ENCODE measurements around the gene TSPAN9. TPM values are rescaled to one million over a fixed set of nuclear protein-coding genes. Genes with fewer than 3 reads are reported as not detected.

The TSPAN9 gene
- total RNA-seq, 1 donor from 2014 or later: 22.4 TPM

DNA sequence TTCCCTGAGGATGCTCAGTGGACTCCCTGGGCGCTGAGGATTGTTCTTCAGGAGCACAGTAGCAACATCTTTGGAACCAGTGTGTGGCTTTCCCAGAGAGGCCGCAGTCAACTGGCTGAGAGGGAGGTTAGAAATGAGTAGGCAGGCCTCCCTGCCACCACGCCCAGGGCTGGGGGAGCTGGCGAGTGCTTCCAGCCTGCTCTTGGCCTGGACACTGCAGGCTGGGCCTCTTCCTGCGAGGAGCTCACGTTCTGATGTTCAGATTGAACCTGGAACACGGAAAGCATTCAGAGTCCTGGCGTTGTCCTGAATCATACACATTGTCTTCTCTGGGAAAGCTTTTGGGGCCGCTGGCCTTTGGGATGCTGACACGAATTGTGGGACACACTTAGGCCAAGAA lies 15.6 kb downstream of the TSPAN9 start:
- DNase-seq (ENCODE audit: low spot score in 2 of 2) (no peak), FAIRE-seq (no peak)

DNA sequence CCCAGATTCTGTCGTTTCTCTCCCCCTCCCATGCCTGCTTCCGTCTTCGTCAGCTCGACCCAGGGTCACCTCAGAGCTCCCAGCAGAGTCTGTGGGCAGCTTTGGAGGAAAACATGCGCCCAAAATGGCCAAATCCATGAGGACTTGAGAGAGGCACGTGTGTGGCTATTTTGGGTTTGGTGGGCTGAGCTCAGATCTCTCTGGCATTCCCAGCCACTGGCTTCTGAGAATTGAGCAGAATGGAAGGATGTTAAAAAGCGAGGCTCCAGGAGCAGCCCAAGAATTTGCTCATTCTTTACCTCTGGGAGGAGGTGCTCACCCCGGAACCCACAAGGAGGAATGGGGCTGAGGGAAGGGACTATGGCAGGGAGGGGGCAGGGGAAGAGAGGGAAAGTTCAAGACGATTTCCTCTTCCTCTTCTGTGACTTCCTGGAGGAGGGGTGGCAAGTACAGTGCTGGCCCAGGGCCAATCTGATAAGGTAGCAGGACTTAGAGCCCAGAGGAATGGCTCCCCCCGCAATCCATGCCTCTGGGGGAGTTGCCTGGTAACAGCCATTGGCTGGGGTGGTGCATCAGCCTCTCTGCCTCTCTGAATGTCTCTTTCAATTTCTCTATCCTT lies 20.1 kb downstream of the TSPAN9 start:
- DNase-seq (ENCODE audit: low spot score in 2 of 2) (no peak), FAIRE-seq (no peak)

GRCh38 chr12:3097836-3098235 lies 20.7 kb downstream of the TSPAN9 start:
- DNase-seq (ENCODE audit: low spot score in 2 of 2): no peak
- FAIRE-seq: no peak

DNA sequence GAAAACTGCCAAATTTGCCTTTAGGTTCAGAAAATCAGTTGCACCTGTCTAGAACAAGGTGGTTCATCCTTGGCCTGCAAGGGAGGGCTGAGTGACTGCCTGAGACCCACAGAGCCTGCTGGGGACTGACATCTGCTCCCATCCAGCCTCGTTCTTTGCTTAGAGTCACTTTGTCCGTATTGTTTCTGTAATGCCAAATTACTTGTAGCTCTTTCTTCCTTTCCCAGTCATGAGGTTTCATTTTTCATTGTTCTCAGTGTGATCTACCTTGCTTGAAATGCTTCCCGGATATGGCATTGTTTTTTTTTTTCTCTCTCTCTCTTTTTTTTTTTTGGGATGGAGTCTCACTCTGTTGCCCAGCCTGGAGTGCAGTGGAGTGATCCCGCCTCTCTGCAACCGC lies 21.3 kb downstream of the TSPAN9 start:
- no peak for DNase-seq (ENCODE audit: low spot score in 2 of 2)
- no peak for FAIRE-seq

DNA sequence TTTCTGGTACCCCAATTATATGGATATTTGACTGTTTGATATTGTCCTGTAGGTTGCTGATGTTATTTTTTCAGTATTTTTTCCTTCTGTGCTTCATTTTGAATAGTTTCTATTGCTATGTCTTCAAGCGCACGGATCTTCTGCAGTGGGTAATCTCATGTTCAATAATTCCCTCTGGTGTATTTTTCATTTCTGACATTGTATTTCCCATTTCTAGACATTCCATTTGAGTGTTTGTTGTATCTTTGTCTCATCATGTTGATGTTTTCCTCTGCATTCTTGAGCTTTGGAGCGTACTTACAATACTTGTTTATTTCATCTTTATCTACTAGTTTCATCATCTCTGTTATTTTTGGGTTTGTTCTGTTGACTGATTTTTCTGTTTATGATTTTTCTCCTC lies 22.0 kb downstream of the TSPAN9 start:
- FAIRE-seq (no peak), DNase-seq (ENCODE audit: low spot score in 2 of 2) (no peak)

- DNase-seq (ENCODE audit: low spot score in 2 of 2): no peak
Measured at GRCh38 chr12:3101309-3102024, 24.3 kb downstream of the TSPAN9 start.

GRCh38 chr12:3102771-3103410 lies 25.7 kb downstream of the TSPAN9 start:
- no peak for DNase-seq (ENCODE audit: low spot score in 2 of 2)
- no peak for FAIRE-seq

More at GRCh38 chr12:3101309-3102024, 24.3 kb downstream of the TSPAN9 start:
- FAIRE-seq: no peak

DNA sequence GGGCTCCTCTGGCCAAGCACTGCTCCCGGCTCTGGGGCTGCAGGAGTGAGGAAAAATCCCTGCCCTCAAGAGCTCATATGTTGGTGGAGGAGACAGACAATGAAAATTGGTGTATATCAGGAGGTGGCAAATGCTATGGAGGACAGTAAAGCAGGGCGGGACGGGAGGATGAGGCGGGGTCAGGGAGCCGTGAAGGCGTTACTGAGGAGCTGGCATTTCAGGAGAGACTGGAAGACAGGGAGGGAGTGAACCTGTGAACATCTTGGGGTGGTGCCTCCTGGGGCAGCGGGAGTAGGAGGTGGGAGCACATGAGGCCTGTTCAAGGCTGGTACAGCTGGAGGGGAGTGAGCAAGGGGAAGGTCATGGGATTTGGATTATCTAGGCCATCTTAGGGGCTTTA lies 26.6 kb downstream of the TSPAN9 start:
- DNase-seq (ENCODE audit: low spot score in 2 of 2): no peak
- no peak for FAIRE-seq

DNA sequence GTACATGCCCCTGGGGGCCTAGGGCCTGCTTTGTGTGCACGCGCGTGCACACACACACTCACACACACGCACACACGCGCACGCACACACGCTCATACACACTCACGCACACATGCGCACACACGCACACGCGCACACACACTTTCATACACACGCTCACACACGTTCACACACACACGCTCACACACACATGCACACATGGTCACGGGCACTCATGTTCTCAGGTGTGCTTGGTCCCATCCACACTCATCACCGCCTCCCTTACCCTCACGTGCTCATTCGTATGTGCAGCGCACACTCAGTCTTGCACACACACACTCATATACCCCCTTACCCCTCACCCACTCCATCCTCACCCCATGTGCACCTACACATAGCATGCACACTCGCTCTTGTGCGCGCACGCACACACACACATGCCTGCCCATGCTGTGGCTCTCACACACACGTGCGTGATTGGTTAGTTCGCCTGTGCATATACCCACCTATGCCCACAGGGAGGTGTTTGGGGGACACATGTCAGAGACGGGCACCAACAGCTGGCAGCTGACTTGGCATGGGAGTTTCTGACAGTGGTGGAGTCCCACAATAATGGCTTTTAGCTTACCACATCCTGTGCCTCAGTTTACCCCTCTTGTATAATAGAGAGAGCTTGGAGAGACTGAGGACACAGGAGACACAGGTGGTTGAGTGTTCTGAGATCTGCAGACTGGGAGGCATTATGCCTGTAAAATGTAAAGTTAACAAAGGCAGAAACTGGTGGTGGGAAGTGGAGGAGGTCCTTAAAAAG lies 28.7 kb downstream of the TSPAN9 start:
- no peak for FAIRE-seq

GRCh38 chr12:3106579-3106978 lies 29.4 kb downstream of the TSPAN9 start:
- DNase-seq (ENCODE audit: low spot score in 2 of 2) (no peak), FAIRE-seq (no peak)

More for the DNA sequence above, 28.7 kb downstream of the TSPAN9 start:
- DNase-seq (ENCODE audit: low spot score in 2 of 2): no peak

DNA sequence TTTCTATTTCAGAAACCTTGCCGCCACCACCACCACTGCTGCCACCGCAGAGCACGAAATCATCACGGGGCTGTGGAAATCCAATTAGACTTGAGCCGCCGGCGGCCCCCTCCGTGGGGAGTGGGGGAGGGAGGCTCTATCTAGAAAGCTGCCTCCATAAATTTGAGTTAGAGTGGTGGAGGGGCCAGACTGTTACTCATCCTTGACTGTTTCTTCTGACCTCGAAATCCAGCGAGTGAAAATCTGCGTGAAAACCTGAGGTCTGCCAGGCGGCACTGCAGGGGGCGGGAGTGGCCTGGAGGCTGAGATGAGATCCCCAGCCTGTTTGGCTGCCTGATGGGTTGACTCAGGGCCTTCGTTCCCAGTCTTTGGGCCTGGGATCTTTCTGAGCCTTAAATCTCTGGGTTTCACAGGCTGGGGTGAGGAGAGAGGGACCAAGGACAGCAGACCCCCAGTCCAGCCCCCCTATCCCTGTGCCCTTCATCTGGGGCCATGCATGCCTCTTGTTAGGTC lies 29.9 kb downstream of the TSPAN9 start:
- DNase-seq (ENCODE audit: low spot score in 2 of 2) (no peak), FAIRE-seq (no peak)

GRCh38 chr12:3107954-3108353 lies 30.8 kb downstream of the TSPAN9 start:
- no peak for FAIRE-seq
- no peak for DNase-seq (ENCODE audit: low spot score in 2 of 2)

GRCh38 chr12:3110578-3110977 lies 33.4 kb downstream of the TSPAN9 start:
- DNase-seq (ENCODE audit: low spot score in 2 of 2) (no peak), FAIRE-seq (no peak)

- FAIRE-seq: no peak
- DNase-seq (ENCODE audit: low spot score in 2 of 2): no peak
Measured at GRCh38 chr12:3113671-3114325, 36.6 kb downstream of the TSPAN9 start.

DNA sequence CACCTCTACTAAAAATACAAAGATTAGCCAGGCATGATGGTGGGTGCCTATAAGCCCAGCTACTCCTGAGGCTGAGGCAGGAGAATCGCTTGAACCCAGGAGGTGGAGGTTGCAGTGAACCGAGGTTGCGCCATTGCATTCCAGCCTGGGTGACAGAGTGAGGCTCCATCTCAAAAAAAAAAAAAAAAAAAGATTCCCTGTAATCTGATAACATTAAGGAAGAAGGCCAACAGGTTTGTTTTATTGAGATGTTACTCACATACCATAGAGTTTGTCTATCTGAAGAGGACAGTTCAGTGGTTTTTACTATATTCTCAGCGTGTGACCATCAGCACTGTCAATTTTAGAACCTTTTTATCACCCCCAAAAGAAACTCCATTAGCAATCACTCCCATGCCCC lies 37.5 kb downstream of the TSPAN9 start:
- no peak for DNase-seq (ENCODE audit: low spot score in 2 of 2)
- no peak for FAIRE-seq

- FAIRE-seq (no peak), DNase-seq (ENCODE audit: low spot score in 2 of 2) (no peak)
Measured at GRCh38 chr12:3115078-3115477, 37.9 kb downstream of the TSPAN9 start.

DNA sequence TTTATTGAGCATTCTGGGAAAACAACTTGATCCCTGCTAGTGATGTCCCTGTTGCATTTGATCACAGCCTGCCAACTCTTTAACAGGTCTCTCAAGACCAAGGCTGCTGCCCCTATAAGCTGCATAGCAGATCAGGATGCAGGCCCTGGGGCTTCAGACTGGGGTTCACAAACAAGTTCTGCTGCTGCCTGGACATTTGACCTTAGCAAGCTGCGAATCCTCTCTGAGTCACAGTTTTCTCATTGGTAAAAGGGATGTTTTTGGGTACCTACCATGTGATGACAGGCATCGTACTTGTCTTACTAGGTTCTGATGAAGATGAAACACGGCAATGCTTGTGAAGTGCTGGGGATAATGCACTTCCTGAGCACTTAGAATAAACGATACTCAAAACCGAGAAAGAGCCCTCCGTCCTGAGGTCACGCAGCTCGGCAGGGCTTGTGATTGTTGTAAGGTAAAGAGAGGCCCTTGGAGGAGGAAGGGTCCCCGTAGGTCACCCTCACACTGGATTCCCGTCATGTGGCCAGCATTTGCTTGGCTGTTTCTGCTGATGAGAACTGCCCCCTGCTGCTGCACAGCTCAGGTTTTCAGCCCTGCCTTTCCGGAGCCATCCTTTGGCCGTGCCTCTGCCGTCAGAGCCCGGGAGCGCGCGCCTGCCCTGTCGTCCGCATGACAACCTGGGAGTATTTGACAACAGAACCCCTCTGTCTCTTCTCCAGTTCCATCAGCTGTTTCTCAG lies 39.1 kb downstream of the TSPAN9 start:
- FAIRE-seq (no peak), DNase-seq (ENCODE audit: low spot score in 2 of 2) (no peak)

GRCh38 chr12:3117144-3117581 lies 40.0 kb downstream of the TSPAN9 start:
- DNase-seq (ENCODE audit: low spot score in 2 of 2) (no peak), FAIRE-seq (no peak)

GRCh38 chr12:3117591-3118015 lies 40.4 kb downstream of the TSPAN9 start:
- FAIRE-seq: no peak

More at GRCh38 chr12:3117591-3118015, 40.4 kb downstream of the TSPAN9 start:
- DNase-seq (ENCODE audit: low spot score in 2 of 2): no peak
